Measurements from ENCODE around the gene FAM53B.

Gene FAM53B

GRCh38 chr10:124728071-124728829, 15.9 kb downstream of the FAM53B start:
- DNase-seq (ENCODE audit: low read depth in 2 of 2), result no peak

- no peak for DNase-seq (ENCODE audit: low read depth in 2 of 2)
Measured at GRCh38 chr10:124727361-124727960, 16.7 kb downstream of the FAM53B start.

- DNase-seq (ENCODE audit: low read depth in 2 of 2), result no peak
Measured at GRCh38 chr10:124725791-124726190, 18.4 kb downstream of the FAM53B start.

- DNase-seq (ENCODE audit: low read depth in 2 of 2), result no peak
Measured at GRCh38 chr10:124725171-124725631, 19.0 kb downstream of the FAM53B start.

- DNase-seq (ENCODE audit: low read depth in 2 of 2), result no peak
Measured at GRCh38 chr10:124724279-124725027, 19.7 kb downstream of the FAM53B start.

GRCh38 chr10:124723826-124724225, 20.4 kb downstream of the FAM53B start:
- no peak for DNase-seq (ENCODE audit: low read depth in 2 of 2)

GRCh38 chr10:124722798-124723783, 21.1 kb downstream of the FAM53B start:
- peak in 1 of 2 donors; percentile 43 for DNase-seq (ENCODE audit: low read depth in 2 of 2)

- DNase-seq (ENCODE audit: low read depth in 2 of 2), result no peak
Measured at GRCh38 chr10:124721330-124722045, 22.7 kb downstream of the FAM53B start.

GRCh38 chr10:124719213-124719851, 24.8 kb downstream of the FAM53B start:
- peak in 1 of 2 donors; percentile 50 for DNase-seq (ENCODE audit: low read depth in 2 of 2)

- peak; percentile 68 to 78 for DNase-seq (ENCODE audit: low read depth in 2 of 2)
Measured at GRCh38 chr10:124717911-124718741, 26.1 kb downstream of the FAM53B start.

GRCh38 chr10:124717041-124717757, 27.0 kb downstream of the FAM53B start:
- DNase-seq (ENCODE audit: low read depth in 2 of 2), result no peak

GRCh38 chr10:124716369-124716768, 27.8 kb downstream of the FAM53B start:
- DNase-seq (ENCODE audit: low read depth in 2 of 2), result no peak

GRCh38 chr10:124715439-124715838, 28.7 kb downstream of the FAM53B start:
- no peak for DNase-seq (ENCODE audit: low read depth in 2 of 2)

GRCh38 chr10:124713679-124714255, 30.4 kb downstream of the FAM53B start:
- DNase-seq (ENCODE audit: low read depth in 2 of 2), result no peak

- DNase-seq (ENCODE audit: low read depth in 2 of 2), result no peak
Measured at GRCh38 chr10:124712704-124713407, 31.3 kb downstream of the FAM53B start.

- DNase-seq (ENCODE audit: low read depth in 2 of 2), result no peak
Measured at GRCh38 chr10:124711145-124711544, 33.0 kb downstream of the FAM53B start.

- DNase-seq (ENCODE audit: low read depth in 2 of 2), result no peak
Measured at GRCh38 chr10:124710266-124710881, 33.8 kb downstream of the FAM53B start.
